Measurements from ENCODE around the gene MAP3K21.

The MAP3K21 gene

DNA sequence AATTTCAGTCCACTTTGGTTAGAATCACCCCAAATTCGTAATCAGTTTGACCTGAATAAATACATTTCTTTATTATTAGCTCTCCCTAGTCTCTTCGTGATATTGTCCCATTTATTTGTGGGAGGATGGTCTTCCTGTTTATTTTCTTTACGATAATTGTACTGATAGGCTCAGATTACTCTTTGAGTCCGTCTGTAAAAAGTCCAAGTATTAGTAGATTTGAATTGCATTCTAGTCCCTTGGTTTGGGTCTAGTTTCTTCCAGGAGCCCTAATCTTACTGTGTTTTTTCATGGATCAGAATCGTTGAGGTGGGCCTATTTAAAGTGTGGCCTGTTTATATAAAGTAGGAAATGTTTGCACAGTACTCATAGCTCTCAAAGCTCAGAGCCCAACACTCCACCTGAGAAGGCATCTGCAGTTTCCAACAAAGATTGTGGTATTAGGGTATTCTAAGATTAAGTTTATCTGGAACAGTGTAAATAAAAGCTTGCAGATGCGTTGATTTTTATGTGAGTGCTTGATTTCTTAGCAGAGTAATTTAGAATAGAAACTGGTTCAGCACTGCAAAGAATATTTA lies 33.1 kb downstream of the MAP3K21 start:
- DNase-seq: no peak

DNA sequence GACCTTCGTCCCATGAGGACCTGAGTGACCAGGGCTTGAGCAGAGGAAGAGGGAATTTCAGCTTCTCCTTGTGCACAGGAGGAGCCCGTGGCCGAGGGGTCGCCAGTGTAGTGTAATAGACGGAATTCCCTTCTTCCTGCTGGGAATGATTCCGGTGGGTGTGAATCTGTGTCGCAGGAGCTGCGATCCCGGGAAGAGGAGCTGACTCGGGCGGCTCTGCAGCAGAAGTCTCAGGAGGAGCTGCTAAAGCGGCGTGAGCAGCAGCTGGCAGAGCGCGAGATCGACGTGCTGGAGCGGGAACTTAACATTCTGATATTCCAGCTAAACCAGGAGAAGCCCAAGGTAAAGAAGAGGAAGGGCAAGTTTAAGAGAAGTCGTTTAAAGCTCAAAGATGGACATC lies 34.4 kb downstream of the MAP3K21 start:
- no peak for DNase-seq

DNA sequence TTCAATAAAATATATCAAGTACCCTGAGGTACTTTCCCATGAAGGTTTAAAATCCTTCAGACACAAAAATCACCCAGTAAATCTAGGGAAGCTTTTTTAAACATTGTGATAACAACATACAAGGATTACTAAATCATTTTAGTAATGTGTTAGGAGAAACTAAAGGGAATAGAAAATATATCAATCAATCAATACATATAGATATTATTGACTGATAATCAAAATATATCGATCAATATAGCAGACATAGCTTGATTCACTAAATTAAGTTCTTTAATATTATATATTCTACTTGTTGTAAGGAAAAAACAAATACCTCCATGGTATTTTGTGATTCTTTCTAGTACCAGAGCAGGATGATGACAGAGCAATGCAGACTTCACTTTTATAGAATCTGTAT lies 35.2 kb downstream of the MAP3K21 start:
- DNase-seq: no peak

DNA sequence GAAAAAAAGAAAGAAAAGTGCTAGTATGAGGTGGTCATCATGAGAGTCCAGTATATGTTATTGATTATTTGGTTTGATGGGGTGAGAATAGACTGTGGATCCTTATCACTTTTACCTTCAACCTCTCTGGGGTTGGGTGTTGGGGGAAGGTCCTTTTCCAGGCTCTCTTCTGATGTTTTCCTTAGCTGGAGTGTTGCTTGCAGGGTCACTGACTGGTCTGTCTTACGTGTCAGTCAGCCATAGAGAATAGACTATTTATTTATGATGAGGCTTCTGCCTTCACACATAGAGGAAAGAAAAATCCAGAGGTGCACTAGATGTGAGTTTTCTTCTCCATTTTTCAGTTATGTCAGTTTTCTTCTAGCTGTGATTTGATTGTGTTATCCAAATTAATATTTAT lies 36.5 kb downstream of the MAP3K21 start:
- no peak for DNase-seq

DNA sequence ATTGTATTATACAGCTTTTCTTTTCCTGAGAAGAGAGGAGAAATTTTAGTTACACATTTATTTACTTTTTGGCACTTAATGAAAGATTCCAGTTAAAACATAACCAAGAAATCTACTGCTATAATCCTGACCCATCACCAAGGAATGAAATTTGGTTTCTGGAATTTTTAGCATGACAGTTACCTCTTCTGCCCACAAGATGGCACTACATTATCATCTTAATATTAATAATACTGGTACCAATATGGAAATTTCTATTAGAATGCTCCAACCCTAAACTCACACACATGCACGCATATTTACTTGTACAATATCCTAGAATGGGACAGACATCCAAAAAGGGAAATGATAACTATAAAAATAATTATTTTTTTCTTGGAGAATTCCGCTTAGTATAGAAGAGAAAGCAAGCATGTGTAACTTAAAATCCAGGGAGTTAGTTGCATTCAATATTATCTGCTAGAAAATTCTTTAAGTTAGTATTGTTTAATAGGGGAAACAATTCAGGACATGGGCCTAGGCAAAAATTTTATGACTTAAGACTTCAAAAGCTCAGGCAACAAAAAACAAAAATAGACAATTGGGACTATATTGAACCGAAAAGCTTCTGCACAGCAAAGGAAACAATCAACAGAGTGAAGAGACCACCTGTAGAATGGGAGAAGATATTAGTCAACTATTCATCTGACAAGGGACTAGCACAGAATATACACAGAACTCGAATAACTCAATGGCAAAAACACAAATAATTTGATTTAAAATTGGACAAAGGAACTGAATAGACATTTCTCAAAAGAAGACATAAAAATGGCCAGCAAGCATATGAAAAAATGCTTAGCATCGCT lies 37.4 kb downstream of the MAP3K21 start:
- DNase-seq: no peak

DNA sequence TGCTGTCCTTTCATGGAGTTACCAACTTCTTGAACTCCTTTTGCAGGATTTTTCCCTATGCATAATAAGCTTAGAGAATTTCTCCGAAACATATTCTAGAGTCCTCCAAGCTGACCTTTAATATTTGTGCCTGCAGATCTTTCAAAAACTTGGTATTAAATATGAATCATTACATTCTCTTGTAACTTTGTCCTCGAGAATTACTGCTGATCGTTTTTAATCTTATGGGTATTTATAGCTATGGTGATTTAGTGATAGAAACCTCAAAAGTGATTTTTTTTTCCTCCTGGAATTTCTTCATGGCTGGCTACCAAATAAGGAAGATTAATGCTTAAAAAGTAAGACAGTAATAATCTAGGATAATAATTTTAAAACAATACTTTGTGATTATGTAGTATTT lies 39.1 kb downstream of the MAP3K21 start:
- DNase-seq: no peak

DNA sequence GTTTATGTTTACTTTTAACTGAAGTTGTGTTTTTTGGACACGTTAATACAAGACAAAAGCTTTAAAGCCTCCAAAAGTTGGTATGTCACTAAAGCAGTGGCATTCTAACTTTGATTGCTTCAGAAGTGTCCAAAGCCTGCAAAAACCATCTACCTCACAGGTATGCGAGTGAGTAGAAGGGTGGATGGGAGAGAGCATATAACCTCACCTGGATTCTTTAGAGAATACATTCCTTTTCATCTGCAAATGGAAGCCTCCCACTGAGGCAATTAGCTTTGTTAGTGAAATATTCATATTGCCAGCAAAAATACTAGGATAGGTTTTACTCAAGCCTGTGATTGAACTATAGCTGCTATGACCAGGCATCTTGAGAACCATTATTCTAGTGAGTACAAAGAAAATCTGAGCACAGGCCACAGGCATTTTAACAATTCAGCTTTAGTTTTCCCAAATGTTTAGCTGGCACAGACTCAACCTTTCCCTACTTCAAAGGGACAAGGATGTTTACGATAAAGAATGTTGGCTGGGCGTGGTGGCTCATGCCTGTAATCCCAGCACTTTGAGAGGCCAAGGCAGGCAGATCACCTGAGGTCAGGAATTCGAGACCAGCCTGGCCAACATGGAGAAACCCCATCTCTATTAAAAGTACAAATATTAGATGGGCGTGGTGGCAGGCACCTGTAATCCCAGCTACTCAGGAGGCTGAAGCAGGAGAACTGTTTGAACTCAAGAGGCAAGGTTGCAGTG lies 39.7 kb downstream of the MAP3K21 start:
- no peak for DNase-seq

DNA sequence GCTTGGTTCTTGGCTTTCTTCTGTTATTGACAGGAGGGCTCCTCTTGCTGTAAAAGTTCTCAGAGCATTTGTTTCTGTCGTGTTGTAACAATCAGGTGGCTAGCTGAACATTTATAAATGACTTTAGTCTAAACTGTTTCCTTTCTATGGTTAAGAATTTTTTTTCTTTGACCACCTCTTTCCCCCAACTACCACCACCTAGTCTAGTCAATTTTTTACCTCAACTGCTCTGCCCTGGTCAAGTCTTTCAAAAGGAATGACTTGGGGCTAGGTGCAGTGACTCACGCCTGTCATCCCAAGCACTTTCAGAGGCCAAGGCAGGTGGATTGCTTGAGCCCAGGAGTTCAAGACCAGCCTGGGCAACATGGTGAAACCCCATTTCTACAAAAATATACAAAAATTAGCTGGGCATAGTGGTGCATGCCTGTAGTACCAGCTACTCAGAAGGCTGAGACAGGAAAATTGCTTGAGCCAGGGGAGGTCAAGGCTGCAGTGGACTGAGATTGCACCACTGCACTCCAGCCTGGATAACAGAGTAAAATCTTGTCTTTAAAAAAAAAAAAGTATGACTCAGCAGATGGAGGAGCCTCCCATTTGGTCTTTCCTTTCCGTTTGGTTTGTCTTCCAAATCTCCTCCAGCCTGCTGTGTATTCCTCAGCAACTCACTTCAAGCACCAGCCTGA lies 40.7 kb downstream of the MAP3K21 start:
- no peak for DNase-seq

DNA sequence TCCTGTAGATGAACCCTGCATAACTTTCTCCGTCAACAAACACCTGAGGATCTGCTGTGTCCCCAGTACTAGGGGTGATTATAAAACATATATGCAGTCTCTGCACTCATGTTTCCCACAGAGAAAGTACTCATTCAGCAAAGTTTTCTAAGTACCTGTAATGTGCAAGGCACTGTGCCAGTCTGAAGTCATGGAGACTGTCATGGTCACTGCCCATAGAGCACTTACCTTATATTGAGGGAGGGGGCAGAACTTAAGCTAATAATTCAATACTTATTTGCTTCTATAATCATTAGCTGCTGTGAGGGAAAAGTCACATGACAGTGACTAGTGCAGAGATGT lies 41.2 kb downstream of the MAP3K21 start:
- DNase-seq: no peak

DNA sequence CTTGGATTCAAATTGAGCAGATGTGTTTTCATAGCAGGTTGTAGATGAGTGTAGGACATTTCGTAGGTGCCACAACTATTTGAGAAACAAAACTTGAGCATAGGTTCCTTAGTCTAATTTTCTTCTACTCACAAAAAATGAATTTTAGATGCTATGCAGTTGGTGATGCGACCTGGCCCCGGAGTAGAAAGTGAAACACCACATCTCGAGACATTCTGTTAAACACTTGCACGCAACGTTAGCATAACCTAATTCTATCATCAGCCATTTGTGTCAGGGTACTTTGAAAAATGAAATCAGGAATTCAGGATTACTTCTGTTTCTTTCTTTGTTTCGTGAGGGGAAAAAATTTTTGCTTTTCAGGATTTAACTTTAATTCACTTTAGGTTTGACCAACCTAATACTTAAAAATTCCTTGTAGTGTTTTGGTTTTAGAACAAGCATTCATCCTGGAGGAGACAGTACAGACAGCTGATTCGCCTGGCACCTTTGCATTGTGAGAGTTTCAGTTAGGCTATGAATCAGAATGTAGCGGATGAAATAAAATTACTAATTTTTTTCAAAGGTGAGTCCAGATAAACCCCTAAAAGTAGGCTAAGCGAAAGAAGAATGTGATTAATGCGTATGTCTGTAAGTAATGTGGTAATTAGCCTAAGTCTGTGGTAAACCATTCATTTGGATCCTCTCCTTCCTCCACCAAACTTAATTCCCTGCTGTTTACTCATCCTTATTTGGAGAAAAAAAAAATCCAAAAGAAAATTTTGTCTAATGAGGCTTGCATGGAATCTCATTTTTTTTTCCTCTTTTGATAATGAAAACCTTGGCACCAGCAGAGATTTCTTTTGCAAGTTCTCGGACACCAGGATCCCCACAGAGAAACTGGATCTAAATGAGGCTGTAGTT lies 44.9 kb downstream of the MAP3K21 start:
- DNase-seq: no peak

DNA sequence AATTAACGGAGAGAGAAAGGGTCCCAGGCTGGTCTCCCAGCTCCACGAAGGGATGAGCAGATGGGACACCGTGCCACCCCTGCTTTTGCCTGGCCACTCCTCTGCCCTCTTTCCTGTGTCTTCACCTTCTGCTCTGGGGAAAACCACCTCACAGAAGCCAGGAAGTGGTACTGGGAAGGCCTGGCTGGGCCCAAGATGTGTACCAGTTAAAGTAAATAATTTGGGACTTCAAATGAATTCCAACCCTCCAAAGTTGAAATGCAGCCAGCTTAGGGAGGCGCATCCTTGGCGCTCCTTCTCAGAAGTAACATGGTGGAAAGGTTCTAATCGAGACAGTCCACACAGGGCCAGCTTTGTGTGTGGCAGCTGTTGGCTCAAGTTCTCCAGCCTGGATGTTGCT lies 45.7 kb downstream of the MAP3K21 start:
- DNase-seq: no peak

DNA sequence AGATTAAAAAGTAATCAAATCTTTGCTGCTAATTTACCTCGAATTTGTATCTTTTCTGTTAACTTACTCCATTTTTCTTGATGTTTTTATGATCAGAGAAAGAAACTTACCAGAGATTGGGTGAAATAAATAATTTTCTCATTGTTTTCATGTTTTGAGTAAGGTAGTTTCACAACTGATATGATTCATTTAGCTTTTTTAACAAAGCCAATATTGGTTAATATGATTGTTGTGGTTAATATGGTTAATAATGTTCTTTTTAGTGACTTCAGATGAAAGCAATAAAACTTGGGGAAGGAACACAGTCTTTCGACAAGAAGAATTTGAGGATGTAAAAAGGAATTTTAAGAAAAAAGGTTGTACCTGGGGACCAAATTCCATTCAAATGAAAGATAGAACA lies 48.1 kb downstream of the MAP3K21 start:
- DNase-seq: no peak

DNA sequence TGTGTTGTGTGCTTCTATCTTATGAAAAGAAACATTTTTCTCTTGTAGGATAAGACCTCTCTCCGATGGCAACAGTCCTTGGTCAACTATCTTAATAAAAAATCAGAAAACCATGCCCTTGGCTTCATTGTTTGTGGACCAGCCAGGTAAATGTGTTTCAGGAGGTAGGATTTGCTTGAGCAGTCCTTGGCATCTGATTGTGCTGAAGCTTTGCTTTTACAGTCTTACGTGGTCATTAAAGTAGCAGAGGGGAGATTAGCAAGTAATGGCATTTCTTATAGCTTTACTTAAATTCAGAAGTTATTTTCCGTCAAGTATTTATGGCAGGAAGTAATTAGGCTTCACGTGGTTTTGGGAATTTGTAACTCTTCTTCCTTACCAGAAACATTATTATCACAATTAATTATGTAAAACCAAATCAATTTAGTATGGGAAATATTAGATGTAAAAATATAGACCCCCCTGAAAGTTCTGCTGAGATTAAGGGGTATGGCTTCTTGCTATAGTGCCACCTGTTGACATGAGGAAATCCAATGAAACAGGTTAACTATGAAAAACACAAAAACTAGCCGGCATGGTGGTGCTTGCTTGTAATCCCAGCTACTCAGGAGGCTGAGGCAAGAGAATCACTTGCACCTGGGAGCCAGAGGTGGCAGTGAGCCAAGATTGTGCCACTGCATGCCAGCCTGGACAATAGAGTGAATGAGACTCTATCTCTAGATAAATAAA lies 49.0 kb downstream of the MAP3K21 start:
- DNase-seq: no peak

DNA sequence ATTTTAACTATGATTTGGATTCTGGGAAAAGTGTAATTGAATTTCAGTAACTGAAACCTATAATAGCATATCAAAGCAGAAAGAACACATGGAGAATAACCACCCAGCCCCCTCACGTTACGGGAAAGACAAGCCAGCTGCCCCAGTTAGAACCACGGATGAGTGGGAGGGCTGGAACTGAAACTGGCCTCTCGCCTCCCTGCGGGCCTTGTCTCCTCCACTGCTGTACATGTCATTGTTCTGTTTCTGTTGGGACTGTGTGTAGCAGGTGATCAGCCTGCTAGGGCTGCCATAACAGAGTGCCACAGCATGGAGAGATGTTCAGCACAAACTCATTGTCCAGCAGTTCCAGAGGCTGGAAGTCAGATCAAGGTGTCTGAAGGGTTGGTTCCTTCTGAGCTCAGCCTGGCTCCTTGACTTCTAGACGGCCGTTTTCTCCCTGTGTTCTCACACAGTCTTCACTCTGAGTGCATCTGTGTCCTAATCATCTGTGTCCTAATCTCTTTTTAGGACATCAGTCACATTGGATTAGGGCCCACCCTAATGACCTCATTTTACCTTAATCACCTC lies 52.4 kb downstream of the MAP3K21 start:
- DNase-seq: no peak

DNA sequence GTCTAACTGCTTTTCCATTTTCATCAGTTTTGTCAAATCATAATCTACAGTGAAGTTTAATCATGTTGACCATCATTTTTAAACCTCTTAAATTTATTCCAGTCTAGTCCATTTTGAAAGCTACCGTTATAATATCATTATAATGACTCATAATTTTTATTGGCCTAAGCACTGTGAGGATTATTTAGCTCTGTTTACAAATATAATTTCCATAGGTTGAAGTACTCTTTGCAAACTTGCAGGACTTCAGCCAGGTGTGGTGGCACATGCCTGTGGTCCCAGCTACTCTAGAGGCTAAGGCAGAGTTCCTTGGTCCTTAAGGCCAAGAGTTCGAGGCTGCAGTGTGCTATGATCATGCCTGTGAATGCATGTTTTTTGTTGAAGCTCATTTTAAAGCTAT lies 54.3 kb downstream of the MAP3K21 start:
- DNase-seq: no peak

DNA sequence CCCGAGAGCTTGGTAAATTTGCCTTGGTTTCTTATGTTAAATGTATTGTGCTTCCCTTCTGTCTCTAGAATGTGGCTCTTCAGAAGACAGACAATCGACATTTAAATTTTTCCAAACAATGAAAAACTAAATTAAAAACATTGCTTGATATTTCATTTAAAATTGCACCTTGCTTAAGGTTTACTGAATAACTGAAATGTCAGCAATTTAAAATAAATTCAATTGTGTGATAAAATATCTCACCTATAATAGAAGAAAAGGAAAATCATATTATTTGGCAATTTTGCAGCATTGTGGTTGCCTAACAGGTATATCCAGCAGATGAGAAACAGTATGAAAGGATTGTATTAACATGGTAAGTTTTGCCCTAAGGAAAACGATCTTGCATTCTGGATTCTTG lies 56.5 kb downstream of the MAP3K21 start:
- no peak for DNase-seq

DNA sequence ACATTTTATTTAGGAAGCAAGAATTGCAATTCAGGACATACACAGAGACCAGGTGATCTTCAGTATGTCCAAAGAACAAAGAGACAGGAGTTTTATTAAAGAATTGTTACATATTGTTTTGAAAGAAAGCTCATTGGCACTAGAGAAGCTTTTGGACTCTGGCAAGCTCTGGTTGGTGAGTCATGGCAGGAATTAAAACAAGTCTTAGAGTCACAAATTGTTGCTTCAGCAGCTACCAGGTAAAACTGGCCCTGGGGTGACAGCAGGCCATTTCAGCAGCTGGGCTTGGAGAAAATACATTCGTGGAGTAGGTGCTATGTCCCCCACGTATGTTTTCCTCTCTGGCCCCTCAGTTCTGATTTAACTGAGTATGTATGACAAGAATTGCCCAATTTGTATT lies 58.8 kb downstream of the MAP3K21 start:
- DNase-seq: no peak

DNA sequence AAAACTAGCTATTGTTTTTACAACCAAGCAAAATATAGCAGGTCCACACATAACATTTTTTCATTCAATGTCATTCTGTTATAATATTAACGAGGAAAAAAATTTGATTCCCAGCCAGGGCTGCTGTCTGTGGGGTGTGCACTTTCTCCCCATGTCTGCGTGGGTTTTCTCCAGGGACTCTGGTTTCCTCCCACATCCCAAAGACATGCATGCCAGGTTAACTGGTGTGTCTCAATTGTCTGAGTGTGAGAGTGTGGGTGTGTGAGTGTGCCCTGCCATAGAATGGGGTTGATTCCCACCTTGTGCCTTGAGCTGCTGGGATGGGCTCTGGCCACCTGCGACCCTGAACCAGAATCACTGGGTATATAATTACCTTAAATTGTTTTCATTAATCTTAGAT lies 60.1 kb downstream of the MAP3K21 start:
- no peak for DNase-seq

DNA sequence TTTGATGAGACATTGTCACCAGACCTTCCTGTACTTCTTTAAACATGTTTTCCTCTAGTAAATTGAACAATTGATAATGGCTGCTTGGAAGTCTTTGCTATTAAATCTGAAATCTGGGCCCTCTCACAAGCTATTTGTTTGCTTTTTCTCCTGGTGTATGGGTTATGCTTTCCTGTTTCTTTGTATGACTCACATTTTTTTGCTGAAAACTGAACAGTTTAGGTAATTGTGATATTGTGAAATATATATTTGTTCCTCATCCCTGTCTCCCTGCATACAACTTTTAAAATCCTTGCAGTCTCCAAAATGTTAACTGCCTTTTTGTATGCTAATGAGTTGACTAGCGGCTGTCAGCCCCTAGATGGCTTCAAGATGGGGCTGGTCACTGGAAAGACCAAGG lies 61.6 kb downstream of the MAP3K21 start:
- no peak for DNase-seq

DNA sequence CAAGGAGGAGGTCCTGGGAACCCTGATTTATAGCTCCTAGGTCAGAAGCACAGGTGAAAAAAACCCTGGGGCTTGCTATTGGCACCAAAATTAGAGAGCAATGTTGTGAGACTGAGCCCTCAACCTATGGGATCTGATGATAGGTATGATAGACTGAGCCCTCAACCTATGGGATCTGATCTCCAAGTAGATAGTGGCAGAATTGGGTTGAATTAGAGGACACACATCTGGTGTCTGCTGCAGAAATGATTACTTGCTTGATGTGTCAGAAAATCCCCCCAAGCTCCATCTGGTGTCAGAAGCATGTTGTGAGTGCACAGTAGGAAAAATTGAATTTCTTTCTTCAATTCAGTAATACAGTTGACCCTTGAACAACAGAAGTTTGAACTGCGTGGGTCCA lies 62.4 kb downstream of the MAP3K21 start:
- DNase-seq: no peak
